HCT116 (cell line): ENCODE data around the gene B4GALNT4. TPM values are rescaled to one million over a fixed set of nuclear protein-coding genes. Genes with fewer than 3 reads are reported as not detected.

Experiments
- ATAC-seq: fragments of 200-7000 bp; cut with Tn5 transposase; 2 replicates; pipeline ENCODE4 v1.9.1; 2020; ENCODE audit warnings: mild to moderate bottlenecking, moderate library complexity
- BruUV-seq: library from RNA; stranded (reverse); fragments of 400-500 nt; replicated peaks from 2 replicates; lab custom pipeline; 2021; lab: Mats Ljungman, UMichigan
- CTCF ChIA-PET: fragments of 300-600 bp; sonication (Branson Sonifier 250); formaldehyde crosslinking; loops from one replicate; lab custom pipeline; 2021; ENCODE audit warnings: antibody characterized with exemption; lab: Charles Lee
- POLR2A ChIA-PET: fragments of 300-600, 350-600 bp; sonication (Branson Sonifier 250); formaldehyde crosslinking; loops from one replicate; lab custom pipeline; 2021; ENCODE audit warnings: antibody characterized with exemption; lab: Charles Lee
- RAD21 ChIA-PET, 2 experiments: fragments of 300-600 bp; sonication (Branson Sonifier 250); formaldehyde crosslinking; loops; one replicate each; lab custom pipeline; 2023; ENCODE audit warnings: low total read pairs in 2 of 2; ENCODE audit not compliant: uncharacterized antibody in 2 of 2, unreplicated experiment in 2 of 2, low non-redundant PET in 1 of 2; lab: Charles Lee
- DNase-seq: peaks from one replicate; pipeline ENCODE4 v3.0.0-alpha.2; 2010; ENCODE audit warnings: low read depth, low spot score
- H2AFZ ChIP-seq: fragments of 200-600 bp; shearing (Covaris generic), sonication (generic); 2 replicates; pipeline ENCODE4 v1.6.1; 2017; ENCODE audit warnings: low read depth, mixed run types, mixed read lengths, antibody characterized with exemption, low read length; ENCODE audit not compliant: poor library complexity, severe bottlenecking
- H3K27ac ChIP-seq: 2 replicates; pipeline ENCODE4 v1.5.1; 2012; ENCODE audit warnings: low read depth, low read length
- H3K27me3 ChIP-seq: fragments of 200-600 bp; sonication (generic); 2 replicates; pipeline ENCODE4 v1.6.1; 2016; ENCODE audit warnings: mixed run types, low read length, mixed read lengths; ENCODE audit not compliant: insufficient read depth
- H3K36me3 ChIP-seq, 2 experiments: fragments of 200-500 bp in 1 of 2; fragments of 200-600 bp in 1 of 2; sonication (Bioruptor generic) in 1 of 2; sonication (generic) in 1 of 2; 2 replicates each; pipeline versions ENCODE4 v1.5.1 to v1.6.1; 2014 to 2016; ENCODE audit warnings: low read length in 2 of 2, inconsistent platforms in 1 of 2, mixed read lengths in 1 of 2, mixed run types in 1 of 2; ENCODE audit not compliant: insufficient read depth in 2 of 2, control insufficient read depth in 1 of 2
- H3K4me1 ChIP-seq, 2 experiments: fragments of 200-600 bp in 1 of 2; sonication (generic) in 1 of 2; 2 replicates each; pipeline versions ENCODE4 v1.5.1 to v1.6.1; 2012 to 2017; ENCODE audit warnings: low read length in 2 of 2, inconsistent platforms in 1 of 2, mild to moderate bottlenecking in 1 of 2, mixed read lengths in 1 of 2, mixed run types in 1 of 2, moderate library complexity in 1 of 2; ENCODE audit not compliant: insufficient read depth in 2 of 2, control insufficient read depth in 1 of 2
- H3K4me2 ChIP-seq: fragments of 200-600 bp; sonication (generic); 2 replicates; pipeline ENCODE4 v1.6.1; 2017; ENCODE audit warnings: mixed run types, low read length, mixed read lengths
- H3K4me3 ChIP-seq, 2 experiments: fragments of 200-600 bp in 1 of 2; sonication (generic) in 1 of 2; replicated peaks in 1 of 2; 2 replicates each; pipeline ENCODE4 v1.5.1; 2011 to 2016; ENCODE audit warnings: low read length in 2 of 2, control low read depth in 1 of 2, low read depth in 1 of 2, mild to moderate bottlenecking in 1 of 2, mixed read lengths in 1 of 2, mixed run types in 1 of 2
- H3K79me2 ChIP-seq: fragments of 200-600 bp; sonication (generic); 2 replicates; pipeline ENCODE4 v1.6.1; 2017; ENCODE audit warnings: mild to moderate bottlenecking, mixed run types, low read length, moderate library complexity, mixed read lengths; ENCODE audit not compliant: insufficient read depth
- H3K9ac ChIP-seq: fragments of 200-600 bp; sonication (generic); 2 replicates; pipeline ENCODE4 v1.6.1; 2016; ENCODE audit warnings: low read length, mixed read lengths
- H3K9me2 ChIP-seq: fragments of 200-600 bp; sonication (generic), shearing (Covaris generic); 2 replicates; pipeline ENCODE4 v1.6.1; 2017; ENCODE audit warnings: mixed run types, mild to moderate bottlenecking, moderate library complexity; ENCODE audit not compliant: insufficient read depth
- H3K9me3 ChIP-seq, 2 experiments: fragments of 200-500 bp in 1 of 2; fragments of 200-600 bp in 1 of 2; sonication (Bioruptor generic) in 1 of 2; sonication (generic) in 1 of 2; 2 replicates each; pipeline ENCODE4 v1.6.1; 2014 to 2017; ENCODE audit warnings: low read length in 2 of 2, mixed read lengths in 2 of 2, inconsistent platforms in 1 of 2, low read depth in 1 of 2, mild to moderate bottlenecking in 1 of 2, mixed run types in 1 of 2, moderate library complexity in 1 of 2; ENCODE audit not compliant: control insufficient read depth in 1 of 2, insufficient read depth in 1 of 2
- H4K20me1 ChIP-seq: fragments of 200-600 bp; sonication (generic), shearing (Covaris generic); 2 replicates; pipeline ENCODE4 v1.6.1; 2017; ENCODE audit warnings: mixed run types, mild to moderate bottlenecking, moderate library complexity; ENCODE audit not compliant: insufficient read depth
- ATF3 ChIP-seq: IDR thresholded peaks from 2 replicates; pipeline ENCODE4 v1.6.1; 2012
- CBX3 ChIP-seq: IDR thresholded peaks from 2 replicates; pipeline ENCODE4 v1.6.1; 2012; ENCODE audit warnings: low read depth
- CEBPB ChIP-seq: IDR thresholded peaks from 2 replicates; pipeline ENCODE4 v1.6.1; 2012; ENCODE audit warnings: low read depth
- EGR1 ChIP-seq: IDR thresholded peaks from 2 replicates; pipeline ENCODE4 v1.6.1; 2012; ENCODE audit warnings: low read depth
- ELF1 ChIP-seq: IDR thresholded peaks from 2 replicates; pipeline ENCODE4 v1.6.1; 2012; ENCODE audit warnings: low read depth, borderline replicate concordance
- EZH2 ChIP-seq: fragments of 200-600 bp; sonication (generic); IDR thresholded peaks from 2 replicates; pipeline ENCODE4 v1.6.1; 2017; ENCODE audit warnings: antibody characterized with exemption, mixed run types
- EZH2phosphoT487 ChIP-seq: fragments of 200-600 bp; IDR thresholded peaks from 2 replicates; pipeline ENCODE4 v1.6.1; 2018; ENCODE audit warnings: antibody characterized with exemption, borderline replicate concordance
- FOSL1 ChIP-seq: IDR thresholded peaks from 2 replicates; pipeline ENCODE4 v1.6.1; 2012; ENCODE audit warnings: low read depth
- JUND ChIP-seq: IDR thresholded peaks from 2 replicates; pipeline ENCODE4 v1.6.1; 2012
- MAX ChIP-seq: IDR thresholded peaks from 2 replicates; pipeline ENCODE4 v1.6.1; 2012
- POLR2A ChIP-seq: IDR thresholded peaks from 2 replicates; pipeline ENCODE4 v1.7.0; 2011; ENCODE audit warnings: borderline replicate concordance; ENCODE audit not compliant: insufficient read depth, insufficient read length; ENCODE audit errors: extremely low read depth
- POLR2AphosphoS5 ChIP-seq: IDR thresholded peaks from 2 replicates; pipeline ENCODE4 v1.6.1; 2011; ENCODE audit warnings: mild to moderate bottlenecking, low read depth, low read length, moderate library complexity
- RAD21 ChIP-seq: IDR thresholded peaks from 2 replicates; pipeline ENCODE4 v1.6.1; 2012; ENCODE audit warnings: low read depth, mild to moderate bottlenecking
- REST ChIP-seq: IDR thresholded peaks from 2 replicates; pipeline ENCODE4 v1.6.1; 2012; ENCODE audit warnings: low read depth
- SIN3A ChIP-seq: IDR thresholded peaks from 2 replicates; pipeline ENCODE4 v1.6.1; 2012; ENCODE audit warnings: low read depth
- SP1 ChIP-seq: IDR thresholded peaks from 2 replicates; pipeline ENCODE4 v1.6.1; 2012; ENCODE audit warnings: low read depth
- TCF7L2 ChIP-seq: IDR thresholded peaks from 2 replicates; pipeline ENCODE4 v1.7.0; 2011; ENCODE audit warnings: borderline replicate concordance, inconsistent platforms; ENCODE audit not compliant: insufficient read depth, insufficient read length; ENCODE audit errors: extremely low read depth
- ZBTB33 ChIP-seq: IDR thresholded peaks from 2 replicates; pipeline ENCODE4 v1.6.1; 2011; ENCODE audit warnings: mild to moderate bottlenecking, low read length, moderate library complexity; ENCODE audit not compliant: insufficient replicate concordance; ENCODE audit errors: extremely low read depth
- ZFX ChIP-seq: fragments of 450-650 bp; IDR thresholded peaks from 2 replicates; pipeline ENCODE4 v1.6.1; 2017
- ZNF274 ChIP-seq: fragments of 200-500 bp; sonication (Bioruptor generic); IDR thresholded peaks from 2 replicates; pipeline ENCODE4 v1.6.1; 2014; ENCODE audit warnings: mild to moderate bottlenecking, low read depth, low read length, inconsistent platforms
- intact Hi-C: fragments of 100-400 bp; cut with micrococcal nuclease; formaldehyde crosslinking; loops from 2 replicates; pipeline ENCODE4 v1.10.0; 2022
- total RNA-seq: library from RNA; stranded (reverse); gene quantifications from one replicate; pipeline ENCODE4 v1.2.1, GENCODE V29; 2021; ENCODE audit not compliant: unreplicated experiment

The B4GALNT4 gene
- total RNA-seq, 1 experiment from 2014 or later: 54.3 TPM

GRCh38 chr11:342328-342727, 27.0 kb upstream of the B4GALNT4 start:
- Histone ChIP-seq H3K27ac (no peak overlapping the region), H2AFZ (no peak overlapping the region), H3K4me1 (no peaks in the 10 kb centered on the region), H3K27me3 (no peaks in the 10 kb centered on the region), H3K9me2 (no peaks in the 10 kb centered on the region), H4K20me1 (no peaks in the 10 kb centered on the region), H3K4me3 (no peak overlapping the region), H3K9ac (no peak overlapping the region), H3K9me3 (no peaks in the 10 kb centered on the region), H3K79me2 (no peaks in the 10 kb centered on the region), H3K36me3 (no peaks in the 10 kb centered on the region), H3K4me2 (no peak overlapping the region)
- TF ChIP-seq ZNF274 (no peak), EGR1 (no peak), TCF7L2 (no peak), SIN3A (no peak), EZH2 (no peak), JUND (no peak), POLR2AphosphoS5 (no peak), SP1 (no peak), ELF1 (no peak), MAX (no peak), CBX3 (no peak), FOSL1 (no peak), REST (no peak), ZBTB33 (no peak), EZH2phosphoT487 (no peak), CEBPB (no peak), ATF3 (no peak), ZFX (no peak), RAD21 (no peak), POLR2A (no peak)
- RAD21 ChIA-PET: no interaction called here
- ATAC-seq: no peak
- intact Hi-C loops: no loop called here
- BruUV-seq: no TSS peak
- CTCF ChIA-PET: interaction anchor here (1.0 kb wide), 1 partner anchor 13 kb away, joined by 3 read pairs; no protein-coding TSS in a partner anchor
- POLR2A ChIA-PET: no interaction called here
- DNase-seq: no peak
